ENCODE results near the gene SPTBN4. TPM values are rescaled to one million over a fixed set of nuclear protein-coding genes. Genes with fewer than 3 reads are reported as not detected.

SPTBN4 gene
- total RNA-seq, 1 experiment from 2014 or later: 1.9 TPM

DNA sequence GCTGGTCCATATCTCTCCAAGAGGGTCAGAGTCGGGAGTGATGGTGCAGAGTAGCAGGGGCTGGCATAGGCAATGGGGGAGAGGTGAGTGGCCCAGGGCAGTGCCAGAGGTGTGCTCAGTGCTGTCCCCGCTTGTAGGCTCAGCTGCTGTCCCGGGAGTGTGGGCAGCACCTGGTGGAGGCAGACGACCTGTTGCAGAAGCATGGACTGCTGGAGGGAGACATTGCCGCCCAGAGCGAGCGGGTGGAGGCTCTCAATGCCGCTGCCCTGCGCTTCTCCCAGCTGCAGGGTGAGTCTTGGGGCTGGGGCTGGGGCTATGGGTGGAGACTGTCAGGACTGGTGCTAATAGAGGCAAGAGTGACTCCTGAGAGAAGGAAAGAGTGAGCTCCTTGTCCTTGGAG, 39.3 kb downstream of the SPTBN4 start:
- TF ChIP-seq EZH2phosphoT487 (IDR thresholded peaks at IDR 0.05; ENCODE audit: borderline replicate concordance, low read length) (no peak), EZH2 (IDR thresholded peaks at IDR 0.05; ENCODE audit: low read length, unreplicated experiment) (no peak)
- TF ChIP-seq, protein P1, sequence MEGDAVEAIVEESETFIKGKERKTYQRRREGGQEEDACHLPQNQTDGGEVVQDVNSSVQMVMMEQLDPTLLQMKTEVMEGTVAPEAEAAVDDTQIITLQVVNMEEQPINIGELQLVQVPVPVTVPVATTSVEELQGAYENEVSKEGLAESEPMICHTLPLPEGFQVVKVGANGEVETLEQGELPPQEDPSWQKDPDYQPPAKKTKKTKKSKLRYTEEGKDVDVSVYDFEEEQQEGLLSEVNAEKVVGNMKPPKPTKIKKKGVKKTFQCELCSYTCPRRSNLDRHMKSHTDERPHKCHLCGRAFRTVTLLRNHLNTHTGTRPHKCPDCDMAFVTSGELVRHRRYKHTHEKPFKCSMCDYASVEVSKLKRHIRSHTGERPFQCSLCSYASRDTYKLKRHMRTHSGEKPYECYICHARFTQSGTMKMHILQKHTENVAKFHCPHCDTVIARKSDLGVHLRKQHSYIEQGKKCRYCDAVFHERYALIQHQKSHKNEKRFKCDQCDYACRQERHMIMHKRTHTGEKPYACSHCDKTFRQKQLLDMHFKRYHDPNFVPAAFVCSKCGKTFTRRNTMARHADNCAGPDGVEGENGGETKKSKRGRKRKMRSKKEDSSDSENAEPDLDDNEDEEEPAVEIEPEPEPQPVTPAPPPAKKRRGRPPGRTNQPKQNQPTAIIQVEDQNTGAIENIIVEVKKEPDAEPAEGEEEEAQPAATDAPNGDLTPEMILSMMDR (conservative IDR thresholded peaks at IDR 0.05; ENCODE audit: low read depth, low read length): no peak
- Histone ChIP-seq H3K9me2 (replicated peaks; ENCODE audit: low read length) (no peaks in the 10 kb centered on the region), H3K27me3 (ENCODE audit: low read length) (no peaks in the 10 kb centered on the region), H4K20me1 (ENCODE audit: low read length) (no peaks in the 10 kb centered on the region), H3K79me2 (ENCODE audit: low read length) (no peaks in the 10 kb centered on the region), H3K4me1 (ENCODE audit: insufficient read depth, low read length) (no peaks in the 10 kb centered on the region), H2AFZ (ENCODE audit: low read length) (no peak overlapping the region), H3K27ac (ENCODE audit: low read length) (no peak overlapping the region), H3K4me2 (ENCODE audit: low read length) (no peak overlapping the region), H3K9ac (ENCODE audit: low read length) (no peak overlapping the region), H3K4me3 (ENCODE audit: low read length) (no peak overlapping the region), H3K36me3 (ENCODE audit: low read depth, low read length) (no peaks in the 10 kb centered on the region), H3F3A (ENCODE audit: low read length, unreplicated experiment) (no peaks in the 10 kb centered on the region), H3K9me3 (ENCODE audit: low read length) (no peaks in the 10 kb centered on the region)
- BruUV-seq (replicated peaks): no TSS peak
- DNase-seq: no peak
- POLR2A ChIA-PET (ENCODE audit: unreplicated experiment): no interaction called here
- no peak for ATAC-seq
- CTCF ChIA-PET: no interaction called here
- intact Hi-C loops (cut with micrococcal nuclease): no loop called here

DNA sequence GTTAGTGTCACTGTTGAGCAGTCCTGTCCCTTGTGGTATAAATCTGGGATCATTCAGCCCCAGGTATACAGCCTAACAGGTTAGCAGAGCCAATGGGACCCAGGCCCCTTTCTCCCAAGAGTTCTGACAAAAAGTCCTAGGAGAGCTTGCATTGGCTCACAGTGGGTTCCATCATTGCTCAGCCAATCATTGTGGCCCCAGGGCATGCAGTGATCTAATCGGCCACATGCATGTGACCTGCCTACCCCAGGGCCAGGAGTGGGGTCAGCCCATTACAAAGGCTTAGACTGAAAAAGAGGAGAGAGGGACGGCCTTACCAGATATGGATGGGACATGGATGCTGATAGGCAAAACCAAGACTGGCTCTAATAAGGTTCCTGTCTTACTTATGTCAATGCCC, 41.1 kb downstream of the SPTBN4 start:
- ATAC-seq: no peak
- TF ChIP-seq EZH2phosphoT487 (IDR thresholded peaks at IDR 0.05; ENCODE audit: borderline replicate concordance, low read length) (no peak), EZH2 (IDR thresholded peaks at IDR 0.05; ENCODE audit: low read length, unreplicated experiment) (no peak)
- TF ChIP-seq, protein P1 (conservative IDR thresholded peaks at IDR 0.05; ENCODE audit: low read depth, low read length): no peak
- CTCF ChIA-PET: no interaction called here

DNA sequence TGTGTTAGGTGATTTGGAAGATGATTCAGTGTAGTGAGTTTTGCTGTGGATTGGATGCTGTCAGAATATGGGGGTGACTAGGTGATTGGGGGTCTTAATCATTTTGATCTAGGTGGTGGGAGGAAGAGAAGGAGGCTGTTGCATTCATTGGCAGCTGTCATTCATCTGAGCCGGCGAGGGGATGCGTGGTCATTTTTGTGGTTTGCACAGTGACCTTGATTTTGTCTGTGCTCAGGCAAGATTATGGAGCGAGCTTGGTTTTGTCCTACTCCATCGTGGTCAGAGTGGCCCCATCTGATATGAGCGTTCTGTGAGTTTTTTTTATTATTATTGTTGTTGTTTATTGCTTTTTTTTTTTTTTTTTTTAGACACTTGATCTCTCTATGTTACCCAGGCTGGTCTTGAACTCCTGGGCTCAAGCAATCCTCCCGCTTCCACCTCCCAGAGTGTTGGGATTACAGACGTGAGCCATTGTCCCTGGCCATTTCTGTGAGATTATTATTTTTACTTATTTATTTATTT, 42.0 kb downstream of the SPTBN4 start:
- H3K4me1 ChIP-seq (ENCODE audit: insufficient read depth, low read length): no peaks in the 10 kb centered on the region
- ChIA-PET POLR2A (ENCODE audit: unreplicated experiment) (no interaction called here), CTCF (no interaction called here)
- no peaks in the 10 kb centered on the region for H3K79me2 ChIP-seq (ENCODE audit: low read length)
- H3F3A ChIP-seq (ENCODE audit: low read length, unreplicated experiment): no peaks in the 10 kb centered on the region
- TF ChIP-seq EZH2phosphoT487 (IDR thresholded peaks at IDR 0.05; ENCODE audit: borderline replicate concordance, low read length): no peak
- TF ChIP-seq, protein P1 (conservative IDR thresholded peaks at IDR 0.05; ENCODE audit: low read depth, low read length): no peak
- no peak for TF ChIP-seq EZH2 (IDR thresholded peaks at IDR 0.05; ENCODE audit: low read length, unreplicated experiment)
- no peak overlapping the region for H3K9ac ChIP-seq (ENCODE audit: low read length)
- no peaks in the 10 kb centered on the region for H3K36me3 ChIP-seq (ENCODE audit: low read depth, low read length)
- H3K27ac ChIP-seq (ENCODE audit: low read length): no peak overlapping the region
- H3K4me2 ChIP-seq (ENCODE audit: low read length): no peak overlapping the region
- no peak overlapping the region for H2AFZ ChIP-seq (ENCODE audit: low read length)
- no peaks in the 10 kb centered on the region for H4K20me1 ChIP-seq (ENCODE audit: low read length)
- no TSS peak for BruUV-seq (replicated peaks)
- no peaks in the 10 kb centered on the region for H3K9me2 ChIP-seq (replicated peaks; ENCODE audit: low read length)
- no peaks in the 10 kb centered on the region for H3K9me3 ChIP-seq (ENCODE audit: low read length)
- intact Hi-C loops (cut with micrococcal nuclease): no loop called here
- ATAC-seq: no peak
- H3K27me3 ChIP-seq (ENCODE audit: low read length): no peaks in the 10 kb centered on the region
- no peak for DNase-seq
- H3K4me3 ChIP-seq (ENCODE audit: low read length): no peak overlapping the region

More for the DNA sequence above, 41.1 kb downstream of the SPTBN4 start:
- no peaks in the 10 kb centered on the region for H3K79me2 ChIP-seq (ENCODE audit: low read length)
- H3K4me1 ChIP-seq (ENCODE audit: insufficient read depth, low read length): no peaks in the 10 kb centered on the region
- H3K9ac ChIP-seq (ENCODE audit: low read length): no peak overlapping the region
- no peaks in the 10 kb centered on the region for H3K9me2 ChIP-seq (replicated peaks; ENCODE audit: low read length)
- DNase-seq: no peak
- H3K36me3 ChIP-seq (ENCODE audit: low read depth, low read length): no peaks in the 10 kb centered on the region
- BruUV-seq (replicated peaks): no TSS peak
- POLR2A ChIA-PET (ENCODE audit: unreplicated experiment): no interaction called here
- no peaks in the 10 kb centered on the region for H3K27me3 ChIP-seq (ENCODE audit: low read length)
- no peak overlapping the region for H3K27ac ChIP-seq (ENCODE audit: low read length)
- H3K4me3 ChIP-seq (ENCODE audit: low read length): no peak overlapping the region
- no peak overlapping the region for H2AFZ ChIP-seq (ENCODE audit: low read length)
- H3K4me2 ChIP-seq (ENCODE audit: low read length): no peak overlapping the region
- intact Hi-C loops (cut with micrococcal nuclease): no loop called here
- H3F3A ChIP-seq (ENCODE audit: low read length, unreplicated experiment): no peaks in the 10 kb centered on the region
- no peaks in the 10 kb centered on the region for H3K9me3 ChIP-seq (ENCODE audit: low read length)
- no peaks in the 10 kb centered on the region for H4K20me1 ChIP-seq (ENCODE audit: low read length)
